ENCODE measurements around the gene NR3C2. TPM values are rescaled to one million over a fixed set of nuclear protein-coding genes. Genes with fewer than 3 reads are reported as not detected.

The NR3C2 gene
- total and polyA plus RNA-seq, 10 of the 15 experiments (the other 5 are each of a cell fraction or from before 2014, with no cell fraction given): 0.05 to 0.11 (median 0.08) TPM; not detected in 4

- ChIA-PET SMC1A (ENCODE audit: uncharacterized antibody, unreplicated experiment) (interaction anchor here (1.7 kb wide), 1 partner anchor 8 kb away, joined by 4 read pairs; no protein-coding TSS in a partner anchor), POLR2A (no interaction called here), RAD21 (ENCODE audit: unreplicated experiment) (no interaction called here), CTCF (interaction anchor here (0.8 to 0.9 kb wide), 2 partner anchors 142 to 212 kb away, joined by 3 read pairs; no protein-coding TSS in a partner anchor)
- no peak overlapping the region for H2AFZ ChIP-seq (ENCODE audit: control insufficient read depth, low read depth, low read length)
- in situ Hi-C loops (cut with MboI) (no loop called here), intact Hi-C loops (cut with micrococcal nuclease; ENCODE audit: unreplicated experiment) (loop anchor here (10.0 kb wide), 1 partner anchor 438 kb away; the partner anchor contains the start of gene TMEM184C)
- peaks cover 4% of the 10 kb centered on the region; the same call in 1 of the 2 replicates for H4K20me1 ChIP-seq (ENCODE audit: control insufficient read depth, insufficient read depth)
- peaks cover 22% of the 10 kb centered on the region for H3K4me1 ChIP-seq (ENCODE audit: control insufficient read depth, insufficient read depth, low read length)
- ATAC-seq (no peak), FAIRE-seq (no peak), DNase-seq (ENCODE audit: low read depth, low spot score) (no peak)
- BruUV-seq (replicated peaks): no TSS peak
- H3K79me2 ChIP-seq (ENCODE audit: control insufficient read depth, insufficient read depth, low read length): peaks cover 3% of the 10 kb centered on the region; the same call in 1 of the 2 replicates
- H3K9ac ChIP-seq (ENCODE audit: control insufficient read depth, insufficient read depth, low read length): no peak overlapping the region
- no peaks in the 10 kb centered on the region for H3K27me3 ChIP-seq (replicated peaks in 1 of 2; ENCODE audit: control insufficient read depth in 2 of 2, insufficient read depth in 2 of 2, low read length in 1 of 2)
- H3K4me2 ChIP-seq (ENCODE audit: control insufficient read depth, insufficient read depth): no peak overlapping the region
- peaks cover 0 to 7% of the 10 kb centered on the region in 2 experiments; a peak in 2 of 4 replicates for H3K36me3 ChIP-seq (ENCODE audit: control insufficient read depth in 2 of 2, insufficient read depth in 2 of 2, low read length in 1 of 2)
- no peak overlapping the region for H3K27ac ChIP-seq (ENCODE audit: control insufficient read depth, insufficient read depth)
- no peak for TF ChIP-seq RAD51 (IDR thresholded peaks at IDR 0.05)
- TF ChIP-seq MTA3 (IDR thresholded peaks at IDR 0.05; ENCODE audit: borderline replicate concordance, low read length): no peak
- TF ChIP-seq RCOR1 (conservative IDR thresholded peaks at IDR 0.05; ENCODE audit: low read depth, low read length): no peak
- no peak for TF ChIP-seq PAX8 (IDR thresholded peaks at IDR 0.05)
- TF ChIP-seq ASH2L (IDR thresholded peaks at IDR 0.05; ENCODE audit: borderline replicate concordance, low read depth): no peak
- TF ChIP-seq MYC (IDR thresholded peaks at IDR 0.05; ENCODE audit: insufficient read depth, insufficient read length, insufficient replicate concordance, low read length, severe bottlenecking): no peak
- TF ChIP-seq SIN3A (IDR thresholded peaks at IDR 0.05; ENCODE audit: low read depth, low read length): no peak
- no peak for TF ChIP-seq MYB (IDR thresholded peaks at IDR 0.05; ENCODE audit: borderline replicate concordance, low read depth, low read length)
- no peak for TF ChIP-seq CHD2 (IDR thresholded peaks at IDR 0.05; ENCODE audit: borderline replicate concordance, low read depth, low read length)
- no peak for TF ChIP-seq MXI1 (IDR thresholded peaks at IDR 0.05; ENCODE audit: low read depth, low read length)
- no peak for TF ChIP-seq KDM1A (IDR thresholded peaks at IDR 0.05; ENCODE audit: borderline replicate concordance)
- TF ChIP-seq MAX (IDR thresholded peaks at IDR 0.05; ENCODE audit: low read depth, low read length): no peak
- no peak for TF ChIP-seq GATAD2B (conservative IDR thresholded peaks at IDR 0.05; ENCODE audit: low read depth)
- TF ChIP-seq ESRRA (IDR thresholded peaks at IDR 0.05; ENCODE audit: low read length): no peak
- no peak for TF ChIP-seq SMARCA5 (IDR thresholded peaks at IDR 0.05)
- TF ChIP-seq BRCA1 (IDR thresholded peaks at IDR 0.05; ENCODE audit: low read depth, low read length): no peak
- TF ChIP-seq, protein P1, sequence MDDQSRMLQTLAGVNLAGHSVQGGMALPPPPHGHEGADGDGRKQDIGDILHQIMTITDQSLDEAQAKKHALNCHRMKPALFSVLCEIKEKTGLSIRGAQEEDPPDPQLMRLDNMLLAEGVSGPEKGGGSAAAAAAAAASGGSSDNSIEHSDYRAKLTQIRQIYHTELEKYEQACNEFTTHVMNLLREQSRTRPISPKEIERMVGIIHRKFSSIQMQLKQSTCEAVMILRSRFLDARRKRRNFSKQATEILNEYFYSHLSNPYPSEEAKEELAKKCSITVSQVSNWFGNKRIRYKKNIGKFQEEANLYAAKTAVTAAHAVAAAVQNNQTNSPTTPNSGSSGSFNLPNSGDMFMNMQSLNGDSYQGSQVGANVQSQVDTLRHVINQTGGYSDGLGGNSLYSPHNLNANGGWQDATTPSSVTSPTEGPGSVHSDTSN (IDR thresholded peaks at IDR 0.05; ENCODE audit: insufficient replicate concordance, low read depth, low read length): no peak
- no peak for TF ChIP-seq NFXL1 (IDR thresholded peaks at IDR 0.05; ENCODE audit: borderline replicate concordance)
- TF ChIP-seq, protein P2, sequence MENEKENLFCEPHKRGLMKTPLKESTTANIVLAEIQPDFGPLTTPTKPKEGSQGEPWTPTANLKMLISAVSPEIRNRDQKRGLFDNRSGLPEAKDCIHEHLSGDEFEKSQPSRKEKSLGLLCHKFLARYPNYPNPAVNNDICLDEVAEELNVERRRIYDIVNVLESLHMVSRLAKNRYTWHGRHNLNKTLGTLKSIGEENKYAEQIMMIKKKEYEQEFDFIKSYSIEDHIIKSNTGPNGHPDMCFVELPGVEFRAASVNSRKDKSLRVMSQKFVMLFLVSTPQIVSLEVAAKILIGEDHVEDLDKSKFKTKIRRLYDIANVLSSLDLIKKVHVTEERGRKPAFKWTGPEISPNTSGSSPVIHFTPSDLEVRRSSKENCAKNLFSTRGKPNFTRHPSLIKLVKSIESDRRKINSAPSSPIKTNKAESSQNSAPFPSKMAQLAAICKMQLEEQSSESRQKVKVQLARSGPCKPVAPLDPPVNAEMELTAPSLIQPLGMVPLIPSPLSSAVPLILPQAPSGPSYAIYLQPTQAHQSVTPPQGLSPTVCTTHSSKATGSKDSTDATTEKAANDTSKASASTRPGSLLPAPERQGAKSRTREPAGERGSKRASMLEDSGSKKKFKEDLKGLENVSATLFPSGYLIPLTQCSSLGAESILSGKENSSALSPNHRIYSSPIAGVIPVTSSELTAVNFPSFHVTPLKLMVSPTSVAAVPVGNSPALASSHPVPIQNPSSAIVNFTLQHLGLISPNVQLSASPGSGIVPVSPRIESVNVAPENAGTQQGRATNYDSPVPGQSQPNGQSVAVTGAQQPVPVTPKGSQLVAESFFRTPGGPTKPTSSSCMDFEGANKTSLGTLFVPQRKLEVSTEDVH (IDR thresholded peaks at IDR 0.05; ENCODE audit: low read depth, partially characterized antibody): no peak
- no peak overlapping the region for H3K4me3 ChIP-seq
- no peaks in the 10 kb centered on the region for H3K9me3 ChIP-seq (replicated peaks; ENCODE audit: control insufficient read depth, insufficient read depth, low read length)
Observed at GRCh38 chr4:148052448-148052847, 389.8 kb downstream of the NR3C2 start.
